ENCODE results near the gene USP3. TPM values are rescaled to one million over a fixed set of nuclear protein-coding genes. Genes with fewer than 3 reads are reported as not detected.

USP3 gene
- total and polyA plus RNA-seq, 9 of the 15 experiments (the other 6 are each of a cell fraction or from before 2014, with no cell fraction given): 17.3 to 54.3 (median 34.8) TPM

DNA sequence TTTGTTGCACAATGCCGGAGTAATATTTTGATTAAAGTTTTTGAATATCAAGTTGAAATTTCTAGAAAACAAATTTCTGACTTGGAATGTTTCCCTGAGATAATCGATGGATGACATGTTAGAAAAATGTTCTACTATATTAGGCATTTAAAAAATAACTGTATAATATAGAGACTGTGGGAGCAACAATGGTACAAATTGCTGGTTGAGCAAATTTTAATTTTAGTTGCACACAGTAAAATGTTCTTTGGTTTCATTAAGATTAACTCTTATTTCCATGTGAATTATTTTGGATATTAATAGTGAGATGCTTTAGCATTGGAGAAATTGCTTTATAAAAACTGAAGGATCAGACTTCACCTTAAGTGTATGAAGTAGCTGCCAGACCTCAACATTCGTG is 9.3 kb downstream of the USP3 start (continued):
- TF ChIP-seq, protein P1, sequence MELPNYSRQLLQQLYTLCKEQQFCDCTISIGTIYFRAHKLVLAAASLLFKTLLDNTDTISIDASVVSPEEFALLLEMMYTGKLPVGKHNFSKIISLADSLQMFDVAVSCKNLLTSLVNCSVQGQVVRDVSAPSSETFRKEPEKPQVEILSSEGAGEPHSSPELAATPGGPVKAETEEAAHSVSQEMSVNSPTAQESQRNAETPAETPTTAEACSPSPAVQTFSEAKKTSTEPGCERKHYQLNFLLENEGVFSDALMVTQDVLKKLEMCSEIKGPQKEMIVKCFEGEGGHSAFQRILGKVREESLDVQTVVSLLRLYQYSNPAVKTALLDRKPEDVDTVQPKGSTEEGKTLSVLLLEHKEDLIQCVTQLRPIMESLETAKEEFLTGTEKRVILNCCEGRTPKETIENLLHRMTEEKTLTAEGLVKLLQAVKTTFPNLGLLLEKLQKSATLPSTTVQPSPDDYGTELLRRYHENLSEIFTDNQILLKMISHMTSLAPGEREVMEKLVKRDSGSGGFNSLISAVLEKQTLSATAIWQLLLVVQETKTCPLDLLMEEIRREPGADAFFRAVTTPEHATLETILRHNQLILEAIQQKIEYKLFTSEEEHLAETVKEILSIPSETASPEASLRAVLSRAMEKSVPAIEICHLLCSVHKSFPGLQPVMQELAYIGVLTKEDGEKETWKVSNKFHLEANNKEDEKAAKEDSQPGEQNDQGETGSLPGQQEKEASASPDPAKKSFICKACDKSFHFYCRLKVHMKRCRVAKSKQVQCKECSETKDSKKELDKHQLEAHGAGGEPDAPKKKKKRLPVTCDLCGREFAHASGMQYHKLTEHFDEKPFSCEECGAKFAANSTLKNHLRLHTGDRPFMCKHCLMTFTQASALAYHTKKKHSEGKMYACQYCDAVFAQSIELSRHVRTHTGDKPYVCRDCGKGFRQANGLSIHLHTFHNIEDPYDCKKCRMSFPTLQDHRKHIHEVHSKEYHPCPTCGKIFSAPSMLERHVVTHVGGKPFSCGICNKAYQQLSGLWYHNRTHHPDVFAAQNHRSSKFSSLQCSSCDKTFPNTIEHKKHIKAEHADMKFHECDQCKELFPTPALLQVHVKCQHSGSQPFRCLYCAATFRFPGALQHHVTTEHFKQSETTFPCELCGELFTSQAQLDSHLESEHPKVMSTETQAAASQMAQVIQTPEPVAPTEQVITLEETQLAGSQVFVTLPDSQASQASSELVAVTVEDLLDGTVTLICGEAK (IDR thresholded peaks at IDR 0.05): peak; percentile 61
- TF ChIP-seq, protein P1 (CRISPR knock-in tag; IDR thresholded peaks at IDR 0.05): no peak
- TF ChIP-seq SNIP1 (IDR thresholded peaks at IDR 0.05; ENCODE audit: low read depth) (no peak), EZH2 (IDR thresholded peaks at IDR 0.05; ENCODE audit: borderline replicate concordance, low read depth, low read length) (no peak), NR3C1 (CRISPR knock-in tag; IDR thresholded peaks at IDR 0.05) (no peak), MCM2 (IDR thresholded peaks at IDR 0.05; ENCODE audit: low read depth) (no peak), BHLHE40 (IDR thresholded peaks at IDR 0.05; ENCODE audit: low read length) (no peak)

Data from K562 (cell line).